ENCODE data around the gene UAP1L1. TPM values are rescaled to one million over a fixed set of nuclear protein-coding genes. Genes with fewer than 3 reads are reported as not detected.

The UAP1L1 gene
- total RNA-seq, 2 experiments from 2014 or later = 6.5 to 6.8 TPM

DNA sequence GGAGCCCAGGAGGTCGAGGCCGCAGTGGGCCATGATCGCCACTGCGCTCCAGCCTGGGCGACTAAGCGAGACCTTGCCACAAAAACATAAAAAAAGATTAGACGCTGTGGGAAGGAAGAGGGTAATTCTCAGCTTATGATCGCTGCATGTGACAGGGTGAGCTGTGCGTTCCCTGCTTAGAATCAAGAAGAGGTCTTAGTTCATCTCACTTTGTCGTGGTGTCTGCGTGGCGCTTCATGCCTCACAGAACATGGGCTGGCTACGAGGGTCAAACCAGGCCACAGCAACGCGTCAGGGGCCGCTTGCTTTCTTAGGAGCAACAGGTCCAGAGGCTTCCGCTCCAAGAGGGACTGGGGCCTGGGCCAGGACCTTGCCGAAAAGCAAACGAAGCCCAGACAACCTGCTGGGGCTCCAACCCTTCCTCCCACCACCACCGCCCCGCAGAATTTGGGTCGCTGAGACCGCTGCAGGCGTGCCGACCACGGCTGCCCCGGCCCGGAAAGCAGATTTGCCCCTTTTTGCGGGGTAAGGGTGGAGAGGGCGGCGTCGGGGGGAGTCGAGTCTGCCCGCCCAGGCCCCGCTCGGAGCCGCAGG is 51.6 kb downstream of the UAP1L1 start:
- Histone ChIP-seq H3K4me3 (ENCODE audit: low read length) (peak overlapping the region; percentile 72), H3K9me3 (ENCODE audit: control insufficient read depth in 1 of 2, insufficient read depth in 1 of 2, low read length in 2 of 2) (peaks cover 4 to 19% of the 10 kb centered on the region in 2 experiments), H3K27me3 (ENCODE audit: control insufficient read depth in 1 of 2, insufficient read depth in 2 of 2, low read length in 2 of 2) (peaks cover 0 to 7% of the 10 kb centered on the region in 2 experiments), H3K4me1 (ENCODE audit: insufficient read depth, low read length) (peaks cover 37% of the 10 kb centered on the region), H3K36me3 (ENCODE audit: insufficient read depth, low read length) (no peaks in the 10 kb centered on the region), H3K27ac (ENCODE audit: low read depth in 1 of 2, low read length in 2 of 2) (peak overlapping the region; percentile 63 to 84)
- peaks cover 8% of the 10 kb centered on the region for H3K27me3 Mint-ChIP-seq
- H3K27ac Mint-ChIP-seq = peak overlapping the region; percentile 81
- H3K36me3 Mint-ChIP-seq (ENCODE audit: low read depth) = peaks cover 11% of the 10 kb centered on the region
- ChIA-PET CTCF (interaction anchor here (0.6 to 2.3 kb wide), 10 partner anchors 8 to 401 kb away, joined by 3 to 7 read pairs (median 4); partner anchors contain the start of genes CYSRT1, MAN1B1, NRARP and RNF208), POLR2A (interaction anchor here (0.9 to 3.7 kb wide), 21 partner anchors 10 to 330 kb away, joined by 3 to 46 read pairs (median 7); partner anchors contain the start of genes ANAPC2, CYSRT1, GRIN1 and MAN1B1)
- TF ChIP-seq, protein P1, sequence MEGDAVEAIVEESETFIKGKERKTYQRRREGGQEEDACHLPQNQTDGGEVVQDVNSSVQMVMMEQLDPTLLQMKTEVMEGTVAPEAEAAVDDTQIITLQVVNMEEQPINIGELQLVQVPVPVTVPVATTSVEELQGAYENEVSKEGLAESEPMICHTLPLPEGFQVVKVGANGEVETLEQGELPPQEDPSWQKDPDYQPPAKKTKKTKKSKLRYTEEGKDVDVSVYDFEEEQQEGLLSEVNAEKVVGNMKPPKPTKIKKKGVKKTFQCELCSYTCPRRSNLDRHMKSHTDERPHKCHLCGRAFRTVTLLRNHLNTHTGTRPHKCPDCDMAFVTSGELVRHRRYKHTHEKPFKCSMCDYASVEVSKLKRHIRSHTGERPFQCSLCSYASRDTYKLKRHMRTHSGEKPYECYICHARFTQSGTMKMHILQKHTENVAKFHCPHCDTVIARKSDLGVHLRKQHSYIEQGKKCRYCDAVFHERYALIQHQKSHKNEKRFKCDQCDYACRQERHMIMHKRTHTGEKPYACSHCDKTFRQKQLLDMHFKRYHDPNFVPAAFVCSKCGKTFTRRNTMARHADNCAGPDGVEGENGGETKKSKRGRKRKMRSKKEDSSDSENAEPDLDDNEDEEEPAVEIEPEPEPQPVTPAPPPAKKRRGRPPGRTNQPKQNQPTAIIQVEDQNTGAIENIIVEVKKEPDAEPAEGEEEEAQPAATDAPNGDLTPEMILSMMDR (IDR thresholded peaks at IDR 0.05) = no peak
- H3K4me1 Mint-ChIP-seq (ENCODE audit: low read depth) = peaks cover 30% of the 10 kb centered on the region
- H3K9me3 Mint-ChIP-seq = no peaks in the 10 kb centered on the region
- DNase-seq (peak in 2 of 14 experiments; percentile 62 to 66), ATAC-seq (ENCODE audit: poor library complexity) (no peak)
- peak overlapping the region; percentile 93 for H3K4me3 Mint-ChIP-seq
- intact Hi-C loops (cut with DNase I, micrococcal nuclease) = loop anchor here (1.0 to 10.0 kb wide), 5 partner anchors 15 to 94 kb away; partner anchors contain the start of genes ANAPC2 (in 1 of the 2), DPP7 (in 1 of the 2), LRRC26 (in 1 of the 2) and MAN1B1 (in 1 of the 2)

DNA sequence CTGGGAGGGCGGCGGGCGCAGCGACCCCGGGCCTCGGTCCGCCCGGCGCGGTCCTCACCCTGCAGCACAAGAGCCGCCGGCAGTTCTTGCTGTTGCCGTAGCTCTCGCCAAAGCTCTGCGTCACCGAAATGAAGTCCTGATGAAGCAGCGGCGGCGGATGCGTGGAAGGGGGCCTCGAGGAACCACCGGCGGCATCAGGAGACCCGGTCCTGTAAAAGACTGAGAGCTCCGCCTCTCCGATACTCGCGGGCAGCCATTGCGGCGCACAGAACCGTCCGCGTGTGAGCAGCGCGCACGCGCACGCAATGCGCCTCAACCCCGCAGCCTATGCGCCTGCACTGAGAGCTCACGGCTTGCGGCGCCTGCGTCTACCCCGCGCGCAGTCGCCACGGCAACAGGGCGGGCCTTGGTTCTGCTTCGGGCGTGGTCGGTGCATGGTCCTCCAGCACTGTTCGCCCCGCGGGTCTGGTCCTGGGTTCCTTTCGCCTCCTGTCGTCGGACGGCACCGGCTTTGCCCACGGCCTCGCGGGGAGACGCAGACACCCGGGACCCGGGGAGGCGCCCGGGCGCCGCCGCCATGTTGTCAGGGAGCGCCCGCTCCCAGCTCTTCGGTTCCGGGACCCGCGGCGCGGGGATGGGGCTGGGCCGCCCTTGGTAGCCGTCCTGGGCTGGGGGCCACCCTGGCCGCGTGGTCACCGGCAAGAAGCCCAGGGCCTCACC is 52.3 kb downstream of the UAP1L1 start:
- peaks cover 11% of the 10 kb centered on the region for H3K36me3 Mint-ChIP-seq (ENCODE audit: low read depth)

More for the DNA sequence above, 52.3 kb downstream of the UAP1L1 start:
- TF ChIP-seq, protein P1 (IDR thresholded peaks at IDR 0.05) = no peak
- H3K36me3 ChIP-seq (ENCODE audit: insufficient read depth, low read length) = no peaks in the 10 kb centered on the region
- Mint-ChIP-seq H3K9me3 (no peaks in the 10 kb centered on the region), H3K4me1 (ENCODE audit: low read depth) (peaks cover 30% of the 10 kb centered on the region), H3K4me3 (peak overlapping the region; percentile 94), H3K27ac (peak overlapping the region; percentile 81), H3K27me3 (peaks cover 8% of the 10 kb centered on the region)
- POLR2A ChIA-PET = interaction anchor here (0.5 to 3.7 kb wide), 24 partner anchors 10 to 339 kb away, joined by 3 to 46 read pairs (median 6); partner anchors contain the start of genes ANAPC2, CYSRT1, GRIN1 and MAN1B1
- DNase-seq = peak; percentile 80 to 97 (median 88)
- H3K4me1 ChIP-seq (ENCODE audit: insufficient read depth, low read length) = peaks cover 37% of the 10 kb centered on the region
- CTCF ChIA-PET = interaction anchor here (0.6 to 2.3 kb wide), 13 partner anchors 9 to 401 kb away, joined by 3 to 7 read pairs (median 4); partner anchors contain the start of genes CYSRT1, MAN1B1, NRARP and RNF208
- peaks cover 4 to 19% of the 10 kb centered on the region in 2 experiments for H3K9me3 ChIP-seq (ENCODE audit: control insufficient read depth in 1 of 2, insufficient read depth in 1 of 2, low read length in 2 of 2)
- peaks cover 5 to 7% of the 10 kb centered on the region in 2 experiments for H3K27me3 ChIP-seq (ENCODE audit: control insufficient read depth in 1 of 2, insufficient read depth in 2 of 2, low read length in 2 of 2)
- peak overlapping the region in 1 of 2 donors; percentile 84 for H3K27ac ChIP-seq (ENCODE audit: low read depth in 1 of 2, low read length in 2 of 2)
- peak overlapping the region; percentile 72 for H3K4me3 ChIP-seq (ENCODE audit: low read length)
- ATAC-seq (ENCODE audit: poor library complexity) = peak; percentile 92
- intact Hi-C loops (cut with DNase I, micrococcal nuclease) = loop anchor here (1.0 to 10.0 kb wide), 5 partner anchors 15 to 93 kb away; partner anchors contain the start of genes ANAPC2 (in 1 of the 2), DPP7 (in 1 of the 2), LRRC26 (in 1 of the 2) and MAN1B1 (in 1 of the 2)

All from CD4-positive, alpha-beta T cell (primary cell).